SU-DHL-6 (cell line): ENCODE data around the gene CTCF.

Experiments used
- H2AFZ ChIP-seq: fragments of 200-600 bp; sonication (generic); 2 replicates; pipeline ENCODE4 v1.6.1; 2014; ENCODE audit warnings: low read depth, mild to moderate bottlenecking, moderate library complexity, mixed read lengths, antibody characterized with exemption, low read length; ENCODE audit not compliant: severe bottlenecking
- H3F3A ChIP-seq: fragments of 200-600 bp; shearing (Covaris generic); 2 replicates; pipeline ENCODE4 v1.6.0; 2016; ENCODE audit warnings: antibody characterized with exemption, mild to moderate bottlenecking; ENCODE audit not compliant: insufficient read depth
- H3K27ac ChIP-seq: fragments of 200-600 bp; sonication (generic); 2 replicates; pipeline ENCODE4 v1.5.1; 2016; ENCODE audit warnings: low read depth, mild to moderate bottlenecking, low read length, moderate library complexity, mixed read lengths
- H3K27me3 ChIP-seq: fragments of 200-600 bp; sonication (generic), shearing (Covaris generic); 2 replicates; pipeline ENCODE4 v1.6.0; 2014; ENCODE audit warnings: mild to moderate bottlenecking, low read length
- H3K36me3 ChIP-seq: fragments of 200-600 bp; sonication (generic); 2 replicates; pipeline ENCODE4 v1.6.1; 2014; ENCODE audit warnings: mild to moderate bottlenecking, low read length, mixed read lengths
- H3K4me2 ChIP-seq: fragments of 300-600, 200-600 bp; shearing (Covaris generic), sonication (generic); 2 replicates; pipeline ENCODE4 v1.6.0; 2014; ENCODE audit warnings: low read length, low read depth, mild to moderate bottlenecking; ENCODE audit not compliant: poor library complexity, severe bottlenecking
- H3K4me3 ChIP-seq: fragments of 200-600 bp; sonication (generic); 2 replicates; pipeline ENCODE4 v1.5.1; 2014; ENCODE audit warnings: antibody characterized with exemption, low read length, mild to moderate bottlenecking, mixed read lengths; ENCODE audit not compliant: insufficient read depth, poor library complexity, severe bottlenecking
- H3K79me2 ChIP-seq: fragments of 200-600 bp; sonication (generic); 2 replicates; pipeline ENCODE4 v1.6.1; 2014; ENCODE audit warnings: mild to moderate bottlenecking, low read length, moderate library complexity; ENCODE audit not compliant: insufficient read depth
- H3K9ac ChIP-seq: fragments of 200-600 bp; sonication (generic); 2 replicates; pipeline ENCODE4 v1.7.0; 2014; ENCODE audit warnings: mild to moderate bottlenecking, low read length
- H3K9me2 ChIP-seq: fragments of 200-600 bp; sonication (generic); replicated peaks from 2 replicates; pipeline ENCODE4 v1.6.1; 2014; ENCODE audit warnings: low read length; ENCODE audit not compliant: insufficient read depth
- H3K9me3 ChIP-seq: fragments of 200-600 bp; sonication (generic); 2 replicates; pipeline ENCODE4 v1.6.1; 2014; ENCODE audit warnings: low read length, mixed read lengths; ENCODE audit not compliant: insufficient read depth
- H4K20me1 ChIP-seq: fragments of 200-600 bp; sonication (generic); 2 replicates; pipeline ENCODE4 v1.6.1; 2014; ENCODE audit warnings: low read depth, mild to moderate bottlenecking, antibody characterized with exemption, low read length, moderate library complexity, mixed read lengths
- CTCF ChIP-seq: fragments of 200-600 bp; sonication (generic); IDR thresholded peaks from one replicate; pipeline ENCODE4 v1.5.1; 2017; ENCODE audit warnings: antibody characterized with exemption, mild to moderate bottlenecking, low read length, moderate library complexity; ENCODE audit not compliant: insufficient read depth, poor library complexity, severe bottlenecking
- EZH2phosphoT487 ChIP-seq: fragments of 200-600 bp; sonication (generic), shearing (Covaris generic); conservative IDR thresholded peaks from 2 replicates; pipeline ENCODE4 v1.6.1; 2018; ENCODE audit warnings: mild to moderate bottlenecking, antibody characterized with exemption, low read length, moderate library complexity, mixed read lengths

Gene CTCF

GRCh38 chr16:67539691-67540635 is 22.4 kb upstream of the CTCF start:
- H3K79me2 ChIP-seq = no peaks in the 10 kb centered on the region
- no peak overlapping the region for H2AFZ ChIP-seq
- TF ChIP-seq CTCF (no peak), EZH2phosphoT487 (no peak)
- no peak overlapping the region for H3K9ac ChIP-seq
- no peak overlapping the region for H3K4me2 ChIP-seq
- H3K36me3 ChIP-seq = no peaks in the 10 kb centered on the region
- no peaks in the 10 kb centered on the region for H3K9me3 ChIP-seq
- no peaks in the 10 kb centered on the region for H3K27me3 ChIP-seq
- H3K27ac ChIP-seq = no peak overlapping the region
- peaks cover 5% of the 10 kb centered on the region; the same call in 1 of the 2 replicates for H3F3A ChIP-seq
- H4K20me1 ChIP-seq = no peaks in the 10 kb centered on the region
- no peak overlapping the region for H3K4me3 ChIP-seq
- H3K9me2 ChIP-seq = no peaks in the 10 kb centered on the region

GRCh38 chr16:67540756-67541155 is 21.6 kb upstream of the CTCF start:
- no peaks in the 10 kb centered on the region for H3K36me3 ChIP-seq
- no peak overlapping the region for H3K27ac ChIP-seq
- H3K4me3 ChIP-seq = no peak overlapping the region
- no peaks in the 10 kb centered on the region for H4K20me1 ChIP-seq
- peaks cover 5% of the 10 kb centered on the region; the same call in 1 of the 2 replicates for H3F3A ChIP-seq
- no peaks in the 10 kb centered on the region for H3K27me3 ChIP-seq
- H3K9ac ChIP-seq = no peak overlapping the region
- no peaks in the 10 kb centered on the region for H3K9me2 ChIP-seq
- TF ChIP-seq EZH2phosphoT487 = no peak
- no peak for TF ChIP-seq CTCF
- H2AFZ ChIP-seq = no peak overlapping the region
- no peaks in the 10 kb centered on the region for H3K9me3 ChIP-seq
- no peaks in the 10 kb centered on the region for H3K79me2 ChIP-seq
- H3K4me2 ChIP-seq = no peak overlapping the region

- no peaks in the 10 kb centered on the region; the same call in 1 of the 2 replicates for H3F3A ChIP-seq
- H4K20me1 ChIP-seq = no peaks in the 10 kb centered on the region
- TF ChIP-seq CTCF (no peak), EZH2phosphoT487 (no peak)
- H3K27me3 ChIP-seq = no peaks in the 10 kb centered on the region
- H3K9me2 ChIP-seq = no peaks in the 10 kb centered on the region
- no peak overlapping the region for H3K9ac ChIP-seq
- no peaks in the 10 kb centered on the region for H3K9me3 ChIP-seq
- no peak overlapping the region for H3K4me3 ChIP-seq
- no peak overlapping the region for H3K27ac ChIP-seq
- H3K4me2 ChIP-seq = no peak overlapping the region
- H2AFZ ChIP-seq = no peak overlapping the region
- H3K79me2 ChIP-seq = no peaks in the 10 kb centered on the region
- H3K36me3 ChIP-seq = no peaks in the 10 kb centered on the region
Observed at GRCh38 chr16:67541391-67542263, 20.7 kb upstream of the CTCF start.
